Heart left ventricle (tissue), 16 donors: ENCODE results near the gene HCN2. TPM values are rescaled to one million over a fixed set of nuclear protein-coding genes. Genes with fewer than 3 reads are reported as not detected.

Source experiments
- ATAC-seq, 4 donors: fragments of 200-7000 bp; cut with Tn5 transposase; one replicate each; pipeline ENCODE4 v1.9.1; 2020 to 2022; ENCODE audit warnings: moderate library complexity in 4 of 4, mild to moderate bottlenecking in 3 of 4, moderate number of reproducible peaks in 1 of 4
- DNase-seq, 5 donors: peaks; one replicate each; pipeline ENCODE4 v3.0.0-alpha.2; 2020
- H3K27ac ChIP-seq, 12 donors: fragments of 200-600 bp; sonication (generic) in 4 of 12; one replicate each; pipeline versions ENCODE4 v1.5.0 to v1.8.0; 2016 to 2022; ENCODE audit warnings: mild to moderate bottlenecking in 2 of 12
- H3K27me3 ChIP-seq, 9 donors: fragments of 200-600 bp; sonication (generic) in 2 of 9; one replicate each; pipeline versions ENCODE4 v1.5.1 to v1.8.0; 2016 to 2022; ENCODE audit warnings: mild to moderate bottlenecking in 3 of 9
- H3K36me3 ChIP-seq, 9 donors: fragments of 200-600 bp; sonication (generic) in 2 of 9; one replicate each; pipeline versions ENCODE4 v1.5.0 to v1.8.0; 2018 to 2022; ENCODE audit warnings: mild to moderate bottlenecking in 2 of 9
- H3K4me1 ChIP-seq, 12 donors: fragments of 200-600 bp; sonication (generic) in 4 of 12; one replicate each; pipeline versions ENCODE4 v1.5.0 to v1.8.0; 2016 to 2022; ENCODE audit warnings: mild to moderate bottlenecking in 3 of 12
- H3K4me3 ChIP-seq, 12 donors: fragments of 200-600 bp; sonication (generic) in 4 of 12; one replicate each; pipeline versions ENCODE4 v1.5.0 to v1.8.0; 2017 to 2022; ENCODE audit warnings: mild to moderate bottlenecking in 9 of 12, moderate library complexity in 4 of 12
- H3K9me3 ChIP-seq, 12 donors: fragments of 200-600 bp; sonication (generic) in 4 of 12; one replicate each; pipeline versions ENCODE4 v1.5.0 to v1.8.0; 2016 to 2022; ENCODE audit warnings: mild to moderate bottlenecking in 1 of 12
- CTCF ChIP-seq, 12 donors: fragments of 200-600 bp; sonication (generic) in 4 of 12; IDR thresholded peaks; one replicate each; pipeline versions ENCODE4 v1.5.0 to v1.8.0; 2018 to 2022; ENCODE audit warnings: antibody characterized with exemption in 12 of 12, mild to moderate bottlenecking in 5 of 12
- POLR2A ChIP-seq, 2 donors: fragments of 450-650 bp; IDR thresholded peaks; one replicate each; pipeline ENCODE4 v1.6.1; 2017; ENCODE audit warnings: antibody characterized with exemption in 2 of 2, mild to moderate bottlenecking in 2 of 2, moderate library complexity in 2 of 2
- WGBS, 4 donors: extraction: QIAGEN DNeasy Blood & Tissue Kit in 2 of 4; methylation state at CpG; one replicate each; pipeline versions ENCODE4 v1.1.5 to v1.1.7; 2013 to 2018; 5-methylcytosine and 5-hydroxymethylcytosine counted together
- intact Hi-C, 10 donors: fragments of 100-400 bp; cut with DNase I; formaldehyde crosslinking; loops; one replicate each; pipeline versions ENCODE4 v1.11.1 to v1.14.2; 2022
- polyA plus RNA-seq, 2 donors: library from polyadenylated mRNA; stranded (reverse); fragments of 200-250 nt; gene quantifications; one replicate each; pipeline ENCODE4 v1.2.3, GENCODE V29; 2013
- total RNA-seq, 9 donors: library from RNA; depleted of rRNA in 2 of 9; stranded (reverse); fragments of >200 nt in 2 of 9; fragmentation: NEBNext Ultra II Directional in 3 of 9; extraction: Animal tissue kit (Norgen Biotek cat#: 25700) in 3 of 9; gene quantifications; one replicate each; pipeline versions ENCODE4 v1.1.0 to v1.2.4, GENCODE V29; 2016 to 2023
- donor health status: ischemic (EF 13 %, LVEDD 7.1; RV severe dilation, severe dysfunction).
- donor health status: healthy with polysubstance abuse.
- donor health status: DM: no; HTN: yes; CAD: no.
- donor health status: DM: no; HTN: no; CAD: no.
- donor health status: ischemic (EF 25% LVEDD 6.9; RV normal size, moderate dysfunction).
- donor health status: ischemic (EF 25% LVEDD 5.7; RV mildly dilated, moderate dysfunction).
- donor health status: healthy.
- donor health status: DM: yes; HTN: yes; CAD: no.
- donor health status: ischemic (EF 35%, LVEDD 5.7; RV mildly dilated, moderate dysfunction).
- donor health status: nonischemic (EF 11% LVEDD 7.7; RV severe dilation, severe dysfunction).
- donor health status: DM: yes; HTN: yes; CAD: no.
- donor health status: PGD.
- donor health status: ischemic (EF 29% LVEDD 5.4; RV normal size, mild dysfunction).
- donor health status: nonischemic (EF 23%, LVEDD 6.1; RV moderate dilation, normal function).

Gene HCN2
- total and polyA plus RNA-seq, 11 donors = 4.1 to 27.4 (median 15.4) TPM

DNA sequence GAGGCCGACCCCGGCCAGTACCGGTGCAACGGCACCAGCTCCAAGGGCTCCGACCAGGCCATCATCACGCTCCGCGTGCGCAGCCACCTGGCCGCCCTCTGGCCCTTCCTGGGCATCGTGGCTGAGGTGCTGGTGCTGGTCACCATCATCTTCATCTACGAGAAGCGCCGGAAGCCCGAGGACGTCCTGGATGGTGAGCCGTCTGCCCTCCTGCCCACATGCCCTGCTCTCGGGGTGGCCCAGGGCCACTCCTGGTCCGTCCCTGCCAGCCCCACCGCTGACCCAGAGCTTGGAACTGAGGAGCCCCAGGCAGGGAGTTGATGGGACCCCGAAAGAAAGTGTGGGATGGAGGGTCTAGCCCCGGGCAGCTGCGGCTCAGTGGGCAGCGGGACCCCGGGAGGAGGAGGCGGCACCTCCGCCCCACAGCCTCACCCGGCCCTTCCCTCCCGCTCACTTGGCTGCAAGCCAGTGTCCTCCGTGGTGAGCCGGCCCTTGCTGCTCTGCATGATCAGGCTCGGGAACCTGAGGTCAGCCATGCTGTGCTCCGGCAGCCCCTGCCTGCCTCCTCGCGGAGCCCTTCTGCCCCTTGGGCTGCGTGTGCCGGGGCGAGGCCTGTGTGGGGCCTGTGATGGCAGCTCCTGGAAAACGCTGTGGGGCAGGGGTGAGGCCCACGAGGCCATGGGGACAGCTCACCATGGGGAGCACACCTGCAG is 8.1 kb upstream of the HCN2 start:
- intact Hi-C loops = loop anchor here in 2 of 10 donors (5.0 to 10.0 kb wide), 2 partner anchors 51 to 153 kb away; partner anchors contain the start of gene POLRMT (in 1 of the 2)
- Histone ChIP-seq H3K4me3 (no peak overlapping the region), H3K4me1 (peaks cover 3 to 71% (median 30%) of the 10 kb centered on the region in 12 donors), H3K9me3 (no peaks in the 10 kb centered on the region), H3K27me3 (no peaks in the 10 kb centered on the region), H3K36me3 (peaks cover 0 to 67% (median 39%) of the 10 kb centered on the region in 9 donors), H3K27ac (peak overlapping the region in 4 of 12 donors; percentile 29 to 56 (median 44))
- WGBS, 4 donors = 71 to 76% (median 73%) methylated on average over 23 to 40 of the region's 40 CpGs
- TF ChIP-seq POLR2A (IDR thresholded peaks at IDR 0.05) (no peak), CTCF (IDR thresholded peaks at IDR 0.05) (no peak)
- DNase-seq (peak in 1 of 5 donors; percentile 72), ATAC-seq (peak in 2 of 4 donors; percentile 4 to 12)

- TF ChIP-seq POLR2A (IDR thresholded peaks at IDR 0.05) = no peak
- no peak for TF ChIP-seq CTCF (IDR thresholded peaks at IDR 0.05)
- no peaks in the 10 kb centered on the region for H3K9me3 ChIP-seq
- H3K27me3 ChIP-seq = peaks cover 0 to 3% (median 0%) of the 10 kb centered on the region in 9 donors
- H3K4me3 ChIP-seq = no peak overlapping the region
- peaks cover 3 to 60% (median 25%) of the 10 kb centered on the region in 12 donors for H3K4me1 ChIP-seq
- peak overlapping the region in 2 of 12 donors; percentile 45 to 56 for H3K27ac ChIP-seq
- intact Hi-C loops = loop anchor here in 2 of 10 donors (5.0 to 10.0 kb wide), 2 partner anchors 50 to 152 kb away; partner anchors contain the start of gene POLRMT (in 1 of the 2)
- ATAC-seq (no peak), DNase-seq (peak in 1 of 5 donors; percentile 60)
- peaks cover 0 to 59% (median 39%) of the 10 kb centered on the region in 9 donors for H3K36me3 ChIP-seq
- WGBS, 4 donors = 80 to 87% (median 82%) methylated on average over 25 to 31 of the region's 31 CpGs
Observed at GRCh38 chr19:582497-583197, 7.0 kb upstream of the HCN2 start.

DNA sequence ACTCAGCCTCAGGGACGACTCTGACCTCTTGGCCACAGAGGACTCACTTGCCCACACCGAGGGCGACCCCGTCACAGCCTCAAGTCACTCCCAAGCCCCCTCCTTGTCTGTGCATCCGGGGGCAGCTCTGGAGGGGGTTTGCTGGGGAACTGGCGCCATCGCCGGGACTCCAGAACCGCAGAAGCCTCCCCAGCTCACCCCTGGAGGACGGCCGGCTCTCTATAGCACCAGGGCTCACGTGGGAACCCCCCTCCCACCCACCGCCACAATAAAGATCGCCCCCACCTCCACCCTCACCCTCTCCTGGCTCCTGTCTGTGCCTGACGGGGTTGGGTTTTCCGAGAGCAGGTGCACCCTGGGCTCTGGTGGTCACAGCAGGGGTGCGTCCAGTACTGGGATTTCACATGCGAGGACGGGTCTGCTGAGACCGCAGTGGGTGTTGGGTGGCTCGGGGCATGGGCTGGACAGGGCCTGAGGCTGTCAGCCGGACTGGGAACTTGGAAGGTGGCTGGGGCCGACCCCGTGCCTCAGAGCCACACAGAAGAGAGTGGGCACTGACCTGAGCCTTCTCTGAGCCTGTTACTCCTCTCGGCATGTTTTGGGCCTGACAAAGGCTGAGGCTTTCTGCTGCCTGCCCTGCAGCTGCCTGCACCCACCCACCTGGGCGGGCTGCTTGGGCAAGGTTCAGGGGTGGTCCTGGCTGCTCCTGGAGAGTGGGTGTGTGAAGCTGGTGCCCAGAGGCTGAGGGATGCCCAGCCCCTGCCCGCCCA is 6.3 kb upstream of the HCN2 start:
- peaks cover 0 to 60% (median 21%) of the 10 kb centered on the region in 12 donors for H3K4me1 ChIP-seq
- H3K9me3 ChIP-seq = no peaks in the 10 kb centered on the region
- 78 to 89% (median 81%) methylated on average over 20 to 27 of the region's 27 CpGs for WGBS, 4 donors
- no peak for ATAC-seq
- peak overlapping the region in 2 of 12 donors; percentile 45 to 56 for H3K27ac ChIP-seq
- intact Hi-C loops = loop anchor here in 2 of 10 donors (5.0 to 10.0 kb wide), 2 partner anchors 49 to 151 kb away; partner anchors contain the start of gene POLRMT (in 1 of the 2)
- peak in 1 of 5 donors; percentile 47 for DNase-seq
- no peak overlapping the region for H3K4me3 ChIP-seq
- peaks cover 0 to 10% (median 6%) of the 10 kb centered on the region in 9 donors for H3K27me3 ChIP-seq
- TF ChIP-seq POLR2A (IDR thresholded peaks at IDR 0.05) (no peak), CTCF (IDR thresholded peaks at IDR 0.05) (no peak)
- H3K36me3 ChIP-seq = peaks cover 0 to 51% (median 36%) of the 10 kb centered on the region in 9 donors
